ENCODE measurements around the gene PDE11A. TPM values are rescaled to one million over a fixed set of nuclear protein-coding genes. Genes with fewer than 3 reads are reported as not detected.

The PDE11A gene
- total and polyA plus RNA-seq, 2 of the 13 experiments (the other 11 are each of a cell fraction or from before 2014, with no cell fraction given): 1.2 to 1.7 TPM

DNA sequence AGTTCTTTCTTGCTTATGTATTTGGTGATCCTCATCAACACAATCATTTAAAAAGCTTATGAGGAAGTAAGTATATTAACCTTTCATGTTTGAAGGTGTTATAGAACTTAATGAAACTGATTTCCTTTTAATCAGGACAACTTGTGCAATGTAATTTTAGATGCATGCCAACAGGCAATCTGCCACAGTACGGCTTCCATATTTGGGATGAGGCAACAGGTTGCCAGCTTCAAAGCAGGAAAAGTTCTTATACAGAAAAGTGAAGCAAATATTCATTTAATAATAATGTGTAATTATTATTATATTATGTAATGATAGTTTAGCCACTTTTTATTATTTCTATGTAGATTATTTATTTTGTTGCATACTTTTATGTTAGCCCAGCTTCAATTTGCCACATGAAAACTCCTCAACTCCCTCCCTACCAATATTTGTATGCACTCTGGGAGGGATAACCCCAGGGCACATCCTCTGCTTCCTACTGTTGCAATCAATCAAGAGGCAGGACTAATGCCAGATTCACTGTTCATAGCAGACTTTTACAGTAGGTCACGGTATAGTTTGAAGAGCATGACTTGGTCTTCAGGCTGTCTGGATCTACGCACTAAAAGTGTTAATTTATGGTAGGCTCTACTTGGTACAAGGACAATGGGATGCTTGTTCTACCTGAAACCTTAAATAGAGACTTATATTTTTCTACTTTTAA lies 402.8 kb downstream of the PDE11A start (continued):
- no peak for TF ChIP-seq ZNF318 (CRISPR knock-in tag; IDR thresholded peaks at IDR 0.05)
- TF ChIP-seq, protein P1, sequence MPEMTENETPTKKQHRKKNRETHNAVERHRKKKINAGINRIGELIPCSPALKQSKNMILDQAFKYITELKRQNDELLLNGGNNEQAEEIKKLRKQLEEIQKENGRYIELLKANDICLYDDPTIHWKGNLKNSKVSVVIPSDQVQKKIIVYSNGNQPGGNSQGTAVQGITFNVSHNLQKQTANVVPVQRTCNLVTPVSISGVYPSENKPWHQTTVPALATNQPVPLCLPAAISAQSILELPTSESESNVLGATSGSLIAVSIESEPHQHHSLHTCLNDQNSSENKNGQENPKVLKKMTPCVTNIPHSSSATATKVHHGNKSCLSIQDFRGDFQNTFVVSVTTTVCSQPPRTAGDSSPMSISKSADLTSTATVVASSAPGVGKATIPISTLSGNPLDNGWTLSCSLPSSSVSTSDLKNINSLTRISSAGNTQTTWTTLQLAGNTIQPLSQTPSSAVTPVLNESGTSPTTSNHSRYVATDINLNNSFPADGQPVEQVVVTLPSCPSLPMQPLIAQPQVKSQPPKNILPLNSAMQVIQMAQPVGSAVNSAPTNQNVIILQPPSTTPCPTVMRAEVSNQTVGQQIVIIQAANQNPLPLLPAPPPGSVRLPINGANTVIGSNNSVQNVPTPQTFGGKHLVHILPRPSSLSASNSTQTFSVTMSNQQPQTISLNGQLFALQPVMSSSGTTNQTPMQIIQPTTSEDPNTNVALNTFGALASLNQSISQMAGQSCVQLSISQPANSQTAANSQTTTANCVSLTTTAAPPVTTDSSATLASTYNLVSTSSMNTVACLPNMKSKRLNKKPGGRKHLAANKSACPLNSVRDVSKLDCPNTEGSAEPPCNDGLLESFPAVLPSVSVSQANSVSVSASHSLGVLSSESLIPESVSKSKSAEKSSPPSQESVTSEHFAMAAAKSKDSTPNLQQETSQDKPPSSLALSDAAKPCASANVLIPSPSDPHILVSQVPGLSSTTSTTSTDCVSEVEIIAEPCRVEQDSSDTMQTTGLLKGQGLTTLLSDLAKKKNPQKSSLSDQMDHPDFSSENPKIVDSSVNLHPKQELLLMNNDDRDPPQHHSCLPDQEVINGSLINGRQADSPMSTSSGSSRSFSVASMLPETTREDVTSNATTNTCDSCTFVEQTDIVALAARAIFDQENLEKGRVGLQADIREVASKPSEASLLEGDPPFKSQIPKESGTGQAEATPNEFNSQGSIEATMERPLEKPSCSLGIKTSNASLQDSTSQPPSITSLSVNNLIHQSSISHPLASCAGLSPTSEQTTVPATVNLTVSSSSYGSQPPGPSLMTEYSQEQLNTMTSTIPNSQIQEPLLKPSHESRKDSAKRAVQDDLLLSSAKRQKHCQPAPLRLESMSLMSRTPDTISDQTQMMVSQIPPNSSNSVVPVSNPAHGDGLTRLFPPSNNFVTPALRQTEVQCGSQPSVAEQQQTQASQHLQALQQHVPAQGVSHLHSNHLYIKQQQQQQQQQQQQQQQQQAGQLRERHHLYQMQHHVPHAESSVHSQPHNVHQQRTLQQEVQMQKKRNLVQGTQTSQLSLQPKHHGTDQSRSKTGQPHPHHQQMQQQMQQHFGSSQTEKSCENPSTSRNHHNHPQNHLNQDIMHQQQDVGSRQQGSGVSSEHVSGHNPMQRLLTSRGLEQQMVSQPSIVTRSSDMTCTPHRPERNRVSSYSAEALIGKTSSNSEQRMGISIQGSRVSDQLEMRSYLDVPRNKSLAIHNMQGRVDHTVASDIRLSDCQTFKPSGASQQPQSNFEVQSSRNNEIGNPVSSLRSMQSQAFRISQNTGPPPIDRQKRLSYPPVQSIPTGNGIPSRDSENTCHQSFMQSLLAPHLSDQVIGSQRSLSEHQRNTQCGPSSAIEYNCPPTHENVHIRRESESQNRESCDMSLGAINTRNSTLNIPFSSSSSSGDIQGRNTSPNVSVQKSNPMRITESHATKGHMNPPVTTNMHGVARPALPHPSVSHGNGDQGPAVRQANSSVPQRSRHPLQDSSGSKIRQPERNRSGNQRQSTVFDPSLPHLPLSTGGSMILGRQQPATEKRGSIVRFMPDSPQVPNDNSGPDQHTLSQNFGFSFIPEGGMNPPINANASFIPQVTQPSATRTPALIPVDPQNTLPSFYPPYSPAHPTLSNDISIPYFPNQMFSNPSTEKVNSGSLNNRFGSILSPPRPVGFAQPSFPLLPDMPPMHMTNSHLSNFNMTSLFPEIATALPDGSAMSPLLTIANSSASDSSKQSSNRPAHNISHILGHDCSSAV (CRISPR knock-in tag; IDR thresholded peaks at IDR 0.05; ENCODE audit: borderline replicate concordance): no peak
- TF ChIP-seq ZNF296 (CRISPR knock-in tag; conservative IDR thresholded peaks at IDR 0.05): no peak
- TF ChIP-seq TRAFD1 (CRISPR knock-in tag; IDR thresholded peaks at IDR 0.05; ENCODE audit: borderline replicate concordance): no peak
- no peak for TF ChIP-seq NKX3-1 (CRISPR knock-in tag; IDR thresholded peaks at IDR 0.05)
- no peak for TF ChIP-seq MAX (IDR thresholded peaks at IDR 0.05)
